ENCODE results near the gene SLN. TPM values are rescaled to one million over a fixed set of nuclear protein-coding genes. Genes with fewer than 3 reads are reported as not detected.

Gene SLN
- total and polyA plus RNA-seq, 9 of the 15 experiments (the other 6 are each of a cell fraction or from before 2014, with no cell fraction given): not detected

GRCh38 chr11:107707215-107707671, 4.6 kb downstream of the SLN start:
- no TSS peak for BruUV-seq (replicated peaks)
- Histone ChIP-seq H3K9me3 (replicated peaks; ENCODE audit: control insufficient read depth, insufficient read depth, low read depth, low read length) (no peaks in the 10 kb centered on the region), H3K4me1 (replicated peaks in 1 of 2; ENCODE audit: control insufficient read depth in 2 of 2, insufficient read depth in 2 of 2, low read length in 2 of 2) (no peaks in the 10 kb centered on the region), H3K27me3 (ENCODE audit: control insufficient read depth in 2 of 2, insufficient read depth in 2 of 2, low read length in 2 of 2) (peaks cover 2 to 4% of the 10 kb centered on the region in 2 experiments; a peak in 3 of 5 replicates), H3K4me2 (ENCODE audit: insufficient read depth, low read length) (no peak overlapping the region), H3K9ac (ENCODE audit: insufficient read depth in 1 of 2, low read depth in 2 of 2, low read length in 2 of 2) (no peak overlapping the region), H2AFZ (ENCODE audit: low read depth, low read length) (no peak overlapping the region), H3K27ac (ENCODE audit: extremely low read depth, low read depth, low read length) (no peak overlapping the region), H3K9me1 (ENCODE audit: control insufficient read depth, insufficient read depth, low read length) (no peaks in the 10 kb centered on the region), H3K79me2 (ENCODE audit: control insufficient read depth, insufficient read depth, low read length) (no peaks in the 10 kb centered on the region), H3K36me3 (ENCODE audit: control insufficient read depth, insufficient read depth, low read length) (no peaks in the 10 kb centered on the region), H3K4me3 (no peak overlapping the region), H4K20me1 (replicated peaks; ENCODE audit: control insufficient read depth, insufficient read depth, low read length) (no peaks in the 10 kb centered on the region)
- ATAC-seq (no peak), DNase-seq (ENCODE audit: extremely low read depth in 1 of 4, low spot score in 3 of 4) (no peak), FAIRE-seq (no peak)
- intact Hi-C loops (cut with micrococcal nuclease): no loop called here
- in situ Hi-C loops (cut with MboI): no loop called here
- no peak for TF ChIP-seq XRCC5 (IDR thresholded peaks at IDR 0.05; ENCODE audit: low read depth, low read length)
- no peak for TF ChIP-seq XRCC3 (IDR thresholded peaks at IDR 0.05)
- no peak for TF ChIP-seq TRIM28 (IDR thresholded peaks at IDR 0.05)
- no peak for TF ChIP-seq ARID1B (IDR thresholded peaks at IDR 0.05)
- no peak for TF ChIP-seq GATAD2B (IDR thresholded peaks at IDR 0.05; ENCODE audit: borderline replicate concordance)
- TF ChIP-seq ZNF133 (CRISPR knock-in tag; IDR thresholded peaks at IDR 0.05): no peak
- no peak for TF ChIP-seq CXXC5 (CRISPR knock-in tag; IDR thresholded peaks at IDR 0.05)
- TF ChIP-seq MBD2 (IDR thresholded peaks at IDR 0.05; ENCODE audit: borderline replicate concordance, low read depth): no peak
- no peak for TF ChIP-seq MYBL2 (IDR thresholded peaks at IDR 0.05; ENCODE audit: low read depth)
- no peak for TF ChIP-seq MYBL2 (CRISPR knock-in tag; IDR thresholded peaks at IDR 0.05; ENCODE audit: borderline replicate concordance)
- no peak for TF ChIP-seq VEZF1 (CRISPR knock-in tag; IDR thresholded peaks at IDR 0.05)
- TF ChIP-seq SAFB (IDR thresholded peaks at IDR 0.05; ENCODE audit: borderline replicate concordance, low read depth, low read length): no peak
- TF ChIP-seq ZNF707 (CRISPR knock-in tag; conservative IDR thresholded peaks at IDR 0.05): no peak
- TF ChIP-seq NRF1 (conservative IDR thresholded peaks at IDR 0.05 in 1 of 2, IDR thresholded peaks at IDR 0.05 in 1 of 2): no peak
- TF ChIP-seq ETV6 (IDR thresholded peaks at IDR 0.05; ENCODE audit: borderline replicate concordance in 1 of 2, low read depth in 2 of 2, low read length in 1 of 2): no peak
- TF ChIP-seq ETV6 (CRISPR knock-in tag; IDR thresholded peaks at IDR 0.05; ENCODE audit: borderline replicate concordance): no peak
- no peak for TF ChIP-seq HLTF (IDR thresholded peaks at IDR 0.05)
- TF ChIP-seq ZNF311 (CRISPR knock-in tag; IDR thresholded peaks at IDR 0.05): no peak
- no peak for TF ChIP-seq ZNF586 (CRISPR knock-in tag; conservative IDR thresholded peaks at IDR 0.05)
- TF ChIP-seq HEY1 (CRISPR knock-in tag; IDR thresholded peaks at IDR 0.05; ENCODE audit: borderline replicate concordance): no peak
- no peak for TF ChIP-seq NCOA6 (IDR thresholded peaks at IDR 0.05)
- TF ChIP-seq ZNF184 (CRISPR knock-in tag; IDR thresholded peaks at IDR 0.05): no peak
- WGBS (ENCODE audit: insufficient coverage, low coverage, missing lambda C conversion rate): 7% methylated on average over 3 of the region's 3 CpGs
- POLR2A ChIA-PET: no interaction called here
- CTCF ChIA-PET (ENCODE audit: low intra/inter-chr PET ratio): no interaction called here
